ENCODE results near the gene STARD3. TPM values are rescaled to one million over a fixed set of nuclear protein-coding genes. Genes with fewer than 3 reads are reported as not detected.

The STARD3 gene
- polyA plus RNA-seq, 3 donors from 2014 or later: 45.1 to 88.6 (median 78.5) TPM

DNA sequence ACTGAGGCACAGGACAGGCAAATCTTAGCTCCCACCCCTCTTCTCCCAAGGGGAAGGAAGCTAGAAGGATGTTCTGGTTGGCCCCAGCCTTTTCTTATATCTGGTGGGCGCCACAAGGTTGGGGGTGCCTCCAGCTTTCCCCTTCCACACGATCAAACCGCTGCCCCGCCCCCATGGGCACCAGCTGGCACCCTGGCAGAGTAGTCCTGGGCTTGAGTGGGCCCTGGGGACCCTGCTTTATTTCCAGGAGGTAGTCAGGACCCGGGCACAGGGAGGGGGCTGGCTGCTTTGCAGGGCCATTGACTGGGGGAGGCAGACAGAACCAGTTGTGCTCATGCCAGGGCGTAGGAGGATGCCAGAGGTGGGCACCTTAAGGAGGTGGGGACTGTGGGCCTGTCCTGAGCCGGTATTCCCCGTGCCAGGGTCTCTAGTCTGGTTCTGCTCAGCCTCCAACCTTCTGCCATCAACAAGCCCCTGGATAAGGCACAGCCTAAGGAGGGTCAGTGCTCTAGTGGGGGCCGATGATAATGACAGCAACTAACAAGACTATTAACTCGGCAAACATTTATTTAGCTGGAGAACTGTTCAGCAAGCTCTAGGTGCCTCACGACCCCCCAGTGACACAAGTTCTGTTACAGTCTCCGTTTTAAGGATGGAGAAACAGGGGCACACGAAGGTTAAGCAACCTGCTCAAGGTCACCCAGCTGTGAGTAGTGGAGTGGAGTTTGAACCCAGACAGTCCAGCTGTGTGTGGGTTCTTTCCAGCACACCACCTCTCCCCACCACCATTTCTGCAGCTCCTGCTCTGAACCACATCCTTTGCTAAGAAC, 17.8 kb upstream of the STARD3 start:
- H3K27me3 Mint-ChIP-seq (ENCODE audit: low read depth in 3 of 3): peaks cover 9 to 18% (median 15%) of the 10 kb centered on the region in 3 donors
- DNase-seq: no peak
- H3K27ac Mint-ChIP-seq: no peak overlapping the region
- no peaks in the 10 kb centered on the region for H3K9me3 Mint-ChIP-seq
- H3K4me1 Mint-ChIP-seq: peaks cover 18 to 26% of the 10 kb centered on the region in 2 donors
- peak overlapping the region in 1 of 5 donors; percentile 56 for H3K4me3 Mint-ChIP-seq
- H3K36me3 Mint-ChIP-seq: no peaks in the 10 kb centered on the region

DNA sequence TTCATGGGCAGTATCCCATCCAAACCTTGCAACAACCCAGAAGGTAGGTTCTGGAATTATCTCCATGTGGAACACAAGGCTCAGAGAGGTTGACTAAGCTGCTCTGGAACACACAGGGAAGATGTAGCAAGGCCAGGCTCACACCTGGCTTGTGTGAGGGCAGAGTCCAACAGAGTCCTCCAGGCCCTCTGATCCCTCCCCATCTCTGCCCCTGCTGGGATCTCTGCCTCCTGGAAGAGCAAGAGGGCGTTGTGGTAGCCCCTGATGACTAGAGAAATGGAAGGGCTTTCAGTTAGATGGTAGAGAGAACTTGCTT, 17.2 kb upstream of the STARD3 start:
- Mint-ChIP-seq H3K9me3 (no peaks in the 10 kb centered on the region), H3K36me3 (no peaks in the 10 kb centered on the region), H3K4me3 (no peak overlapping the region), H3K27ac (no peak overlapping the region), H3K27me3 (ENCODE audit: low read depth in 3 of 3) (peaks cover 9 to 15% (median 15%) of the 10 kb centered on the region in 3 donors), H3K4me1 (peaks cover 18 to 26% of the 10 kb centered on the region in 2 donors)
- no peak for DNase-seq

DNA sequence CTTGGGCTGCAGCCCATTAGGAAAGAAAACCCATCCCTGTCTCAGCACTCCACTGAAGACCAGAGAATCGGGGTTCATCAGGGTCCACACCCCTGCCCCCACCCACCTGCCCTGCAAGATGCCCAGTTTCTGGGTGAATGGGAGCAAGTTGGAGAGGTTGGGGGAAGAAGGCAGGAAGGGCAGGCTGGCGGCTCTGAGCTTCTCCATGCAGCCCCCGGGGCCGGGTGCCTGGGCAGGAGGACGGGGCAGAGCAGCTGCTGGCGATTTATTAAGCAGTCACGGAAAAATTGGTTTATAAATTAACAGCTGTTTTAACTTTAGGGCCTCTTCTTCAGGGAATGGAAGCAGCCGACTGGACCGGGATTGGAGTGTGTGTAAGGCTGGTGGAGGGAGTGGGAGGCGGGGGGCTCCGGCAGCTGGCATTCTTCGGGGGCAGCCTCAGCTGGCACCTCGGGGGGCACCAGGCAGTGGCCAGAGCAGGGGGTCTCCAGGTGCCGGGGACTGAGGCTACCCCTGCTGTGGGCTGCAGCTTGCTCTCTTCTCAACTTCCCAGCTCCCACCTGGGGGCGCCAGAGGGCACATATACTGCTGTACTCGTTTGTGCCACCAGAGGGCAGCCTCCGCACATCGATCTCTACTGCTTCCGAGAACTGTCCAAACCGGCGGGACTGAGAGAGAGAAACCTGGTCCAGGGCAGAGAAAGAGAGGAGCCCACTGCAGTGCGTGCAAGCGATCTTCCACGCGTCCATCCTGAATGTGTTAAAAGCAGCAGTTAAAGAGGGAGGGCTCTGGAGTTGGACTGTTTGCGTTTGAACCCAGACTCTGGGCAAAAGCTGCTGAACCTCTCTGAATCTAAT, 15.2 kb upstream of the STARD3 start:
- H3K36me3 Mint-ChIP-seq: no peaks in the 10 kb centered on the region
- peak overlapping the region in 4 of 6 donors; percentile 10 to 83 (median 51) for H3K27ac Mint-ChIP-seq

DNA sequence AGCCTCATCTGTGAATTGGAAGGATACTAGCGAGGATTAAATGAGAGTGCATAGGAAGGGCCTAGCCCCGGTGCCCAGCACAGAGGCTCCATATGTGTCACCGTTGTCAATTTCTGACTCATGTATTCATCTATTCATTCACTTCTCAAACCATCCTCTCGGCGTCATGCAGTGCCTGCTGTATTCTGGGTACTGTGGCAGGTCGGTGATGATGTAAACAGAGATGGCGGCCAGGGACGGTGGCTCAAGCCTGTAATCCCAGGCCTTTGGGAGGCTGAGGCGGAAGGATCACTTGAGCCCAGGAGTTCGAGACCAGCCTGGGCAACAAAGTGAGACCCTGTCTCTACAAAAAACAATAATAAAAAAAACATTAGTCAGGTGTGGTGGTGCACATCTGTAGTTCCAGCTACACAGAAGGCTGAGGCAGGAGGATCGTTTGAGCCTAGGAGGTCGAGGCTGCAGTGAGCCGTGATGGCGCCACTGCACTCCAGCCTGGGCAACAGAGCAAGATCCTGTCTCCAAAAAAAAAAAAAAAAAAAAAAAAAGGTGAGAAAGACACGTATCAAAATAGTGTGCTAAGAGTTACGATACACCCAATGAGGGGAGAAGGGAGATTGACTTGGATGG, 14.5 kb upstream of the STARD3 start:
- H3K36me3 Mint-ChIP-seq: no peaks in the 10 kb centered on the region
- peaks cover 18 to 26% of the 10 kb centered on the region in 2 donors for H3K4me1 Mint-ChIP-seq
- no peaks in the 10 kb centered on the region for H3K9me3 Mint-ChIP-seq
- peak overlapping the region in 3 of 6 donors; percentile 10 to 83 (median 79) for H3K27ac Mint-ChIP-seq
- H3K4me3 Mint-ChIP-seq: peak overlapping the region in 4 of 5 donors; percentile 13 to 73 (median 64)
- peaks cover 8 to 12% (median 11%) of the 10 kb centered on the region in 3 donors for H3K27me3 Mint-ChIP-seq (ENCODE audit: low read depth in 3 of 3)
- no peak for DNase-seq

More for the DNA sequence above, 15.2 kb upstream of the STARD3 start:
- DNase-seq: peak; percentile 86 to 88 (median 87)
- Mint-ChIP-seq H3K4me3 (peak overlapping the region; percentile 13 to 73 (median 64)), H3K27me3 (ENCODE audit: low read depth in 3 of 3) (peaks cover 8 to 12% (median 11%) of the 10 kb centered on the region in 3 donors), H3K4me1 (peaks cover 20 to 26% of the 10 kb centered on the region in 2 donors), H3K9me3 (no peaks in the 10 kb centered on the region)

DNA sequence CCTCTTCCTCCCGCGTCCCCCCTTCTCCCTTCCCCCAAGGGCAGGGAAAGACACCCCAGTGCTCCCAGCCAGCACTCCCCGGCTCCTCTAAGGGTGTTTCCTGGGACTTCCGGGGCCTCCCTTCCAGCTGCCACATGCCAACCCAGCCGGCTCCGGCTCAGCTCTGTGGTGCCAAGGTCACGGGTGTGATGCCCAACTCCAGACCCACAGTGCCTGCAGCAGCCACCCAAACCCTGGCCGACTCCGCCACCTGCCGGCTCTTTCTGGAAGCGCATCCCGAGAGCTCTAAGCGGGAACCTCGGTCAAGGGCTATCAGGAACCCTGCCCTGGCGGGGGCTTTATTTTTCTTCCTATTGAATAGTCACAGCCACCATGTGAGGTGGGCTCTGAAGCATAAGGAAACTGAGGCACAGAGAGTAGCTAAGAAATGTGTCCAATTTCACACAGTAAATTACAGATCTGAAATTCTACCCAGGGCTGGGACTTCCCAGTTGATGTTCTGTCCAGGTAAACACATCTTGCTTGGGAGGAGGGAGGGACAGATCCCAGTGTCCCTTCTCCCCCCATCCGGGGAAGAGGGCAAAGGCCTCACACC, 13.5 kb upstream of the STARD3 start:
- DNase-seq: peak; percentile 76 to 83 (median 78)
- Mint-ChIP-seq H3K36me3 (no peaks in the 10 kb centered on the region), H3K27me3 (ENCODE audit: low read depth in 3 of 3) (peaks cover 9 to 18% (median 12%) of the 10 kb centered on the region in 3 donors), H3K9me3 (no peaks in the 10 kb centered on the region), H3K27ac (peak overlapping the region in 1 of 6 donors; percentile 86), H3K4me3 (peak overlapping the region in 2 of 5 donors; percentile 20 to 51), H3K4me1 (peaks cover 15 to 22% of the 10 kb centered on the region in 2 donors)

DNA sequence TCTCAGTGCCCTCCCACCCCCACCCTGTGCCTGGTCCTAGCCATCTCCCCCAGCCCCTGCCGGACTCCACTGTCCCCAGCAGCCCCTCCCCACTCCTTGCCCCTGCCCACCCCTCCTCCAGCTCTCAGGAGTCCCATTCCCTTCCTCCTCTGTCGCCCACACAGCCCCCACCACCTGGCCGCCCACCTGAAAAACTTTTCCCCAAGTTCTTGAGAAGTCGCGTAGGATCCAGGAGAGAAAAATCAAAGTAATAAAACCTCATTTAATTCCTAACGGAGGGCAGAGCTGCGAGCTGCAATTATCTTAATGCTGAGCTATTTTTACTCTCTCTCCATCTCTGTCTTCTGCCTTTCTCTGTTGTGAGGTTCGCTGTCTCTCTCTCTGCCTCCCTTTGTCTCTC, 12.6 kb upstream of the STARD3 start:
- H3K4me3 Mint-ChIP-seq: no peak overlapping the region
- H3K27ac Mint-ChIP-seq: peak overlapping the region in 1 of 6 donors; percentile 35
- no peak for DNase-seq
- no peaks in the 10 kb centered on the region for H3K9me3 Mint-ChIP-seq
- H3K36me3 Mint-ChIP-seq: no peaks in the 10 kb centered on the region
- peaks cover 7 to 16% (median 12%) of the 10 kb centered on the region in 3 donors for H3K27me3 Mint-ChIP-seq (ENCODE audit: low read depth in 3 of 3)
- peaks cover 13 to 20% of the 10 kb centered on the region in 2 donors for H3K4me1 Mint-ChIP-seq

DNA sequence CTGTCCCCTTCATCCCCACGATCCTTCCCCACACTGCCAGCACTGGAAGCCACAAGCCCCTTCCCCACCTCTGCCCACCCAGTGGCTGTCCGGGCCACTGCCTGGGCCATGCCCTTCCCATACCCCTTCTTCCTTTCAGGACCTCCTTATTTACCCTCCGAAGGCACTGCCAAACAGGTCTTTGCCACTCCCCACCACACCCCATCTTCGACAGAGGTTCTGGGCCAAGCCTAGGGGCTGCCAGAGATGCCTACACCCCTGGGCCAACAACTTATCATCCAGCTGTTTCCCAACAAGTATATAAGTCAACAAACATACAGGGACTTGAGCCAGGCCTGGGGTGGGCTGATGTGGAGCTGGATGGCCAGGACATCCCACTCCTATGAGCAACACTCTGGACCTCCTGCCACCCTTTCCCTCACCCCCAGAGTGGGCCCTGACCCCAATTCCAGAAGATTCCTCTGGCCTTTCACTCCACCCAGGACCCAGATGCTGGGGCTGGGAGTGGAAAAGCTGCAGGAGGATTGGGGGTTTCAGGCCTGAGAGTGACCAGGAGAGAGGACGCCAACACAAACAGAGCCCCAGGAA, 11.7 kb upstream of the STARD3 start:
- DNase-seq: no peak
- Mint-ChIP-seq H3K4me1 (peaks cover 13 to 20% of the 10 kb centered on the region in 2 donors), H3K27me3 (ENCODE audit: low read depth in 3 of 3) (peaks cover 7 to 16% (median 12%) of the 10 kb centered on the region in 3 donors), H3K36me3 (no peaks in the 10 kb centered on the region), H3K9me3 (no peaks in the 10 kb centered on the region), H3K4me3 (no peak overlapping the region), H3K27ac (no peak overlapping the region)

DNA sequence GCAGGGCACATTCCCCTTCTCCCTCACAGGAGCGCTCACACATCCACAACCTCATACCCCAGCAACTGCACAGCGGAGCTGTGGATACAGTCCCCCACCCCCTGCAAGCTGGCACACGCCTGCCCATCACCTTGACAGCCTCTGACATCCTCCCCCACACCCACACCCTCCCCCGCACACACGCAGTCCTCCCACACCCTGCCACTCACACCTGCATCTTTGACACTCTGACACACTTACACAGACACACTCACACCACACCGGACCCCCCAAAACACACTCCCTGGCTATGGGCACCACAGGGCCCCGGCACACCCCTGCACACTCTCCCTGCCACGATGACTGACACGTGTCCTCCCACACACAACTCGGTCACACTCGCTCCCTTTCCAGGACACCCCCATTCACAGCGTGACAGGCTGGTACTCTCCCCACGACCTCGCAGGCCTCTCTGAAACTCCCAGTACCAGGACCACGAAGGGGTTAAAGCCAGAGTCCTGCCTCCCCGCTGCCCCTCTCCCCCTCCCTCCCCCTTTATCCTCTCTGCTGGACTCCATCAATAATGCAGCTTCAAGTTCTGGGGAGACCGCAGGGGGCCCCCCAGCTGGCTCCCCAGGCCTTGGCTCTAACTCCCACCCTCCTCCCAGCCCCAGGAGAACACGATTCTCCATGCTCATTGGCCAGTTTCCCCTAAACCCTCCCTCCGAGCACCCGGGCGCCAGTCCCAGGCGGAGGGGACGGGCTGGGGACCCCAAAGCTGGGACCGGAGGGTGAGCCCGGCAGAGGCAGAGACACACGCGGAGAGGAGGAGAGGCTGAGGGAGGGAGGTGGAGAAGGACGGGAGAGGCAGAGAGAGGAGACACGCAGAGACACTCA, 10.5 kb upstream of the STARD3 start, which contains the start of gene PPP1R1B:
Gene PPP1R1B, plus strand, starts transcription at position 782 of the 876 bp plus-strand sequence. CDS start 441 bp downstream, outside the sequence.
- Mint-ChIP-seq H3K27me3 (ENCODE audit: low read depth in 3 of 3) (peaks cover 7 to 18% (median 12%) of the 10 kb centered on the region in 3 donors), H3K36me3 (peaks cover 0 to 3% (median 0%) of the 10 kb centered on the region in 3 donors), H3K4me3 (peak within 1 kb of the TSS in 2 of 5 donors; percentile 24 to 54), H3K27ac (no peak within 1 kb of the TSS), H3K9me3 (no peaks in the 10 kb centered on the region), H3K4me1 (peaks cover 13 to 20% of the 10 kb centered on the region in 2 donors)
- DNase-seq: no peak

DNA sequence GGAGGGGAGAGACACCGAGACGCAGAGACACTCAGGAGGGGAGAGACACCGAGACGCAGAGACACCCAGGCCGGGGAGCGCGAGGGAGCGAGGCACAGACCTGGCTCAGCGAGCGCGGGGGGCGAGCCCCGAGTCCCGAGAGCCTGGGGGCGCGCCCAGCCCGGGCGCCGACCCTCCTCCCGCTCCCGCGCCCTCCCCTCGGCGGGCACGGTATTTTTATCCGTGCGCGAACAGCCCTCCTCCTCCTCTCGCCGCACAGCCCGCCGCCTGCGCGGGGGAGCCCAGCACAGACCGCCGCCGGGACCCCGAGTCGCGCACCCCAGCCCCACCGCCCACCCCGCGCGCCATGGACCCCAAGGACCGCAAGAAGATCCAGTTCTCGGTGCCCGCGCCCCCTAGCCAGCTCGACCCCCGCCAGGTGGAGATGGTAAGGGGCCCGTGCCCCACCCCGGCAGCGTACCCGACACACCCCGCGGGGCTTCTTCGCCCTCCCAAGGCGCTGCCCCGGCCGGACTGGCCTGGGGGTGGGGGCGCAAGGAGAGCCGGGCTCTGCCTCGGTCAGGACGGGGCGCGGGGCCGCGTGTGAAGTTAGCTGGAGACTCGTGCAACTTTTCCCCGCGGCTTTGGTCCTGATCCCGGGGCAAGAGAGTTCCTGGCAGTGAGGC, 9.8 kb upstream of the STARD3 start:
- H3K27me3 Mint-ChIP-seq (ENCODE audit: low read depth in 3 of 3): peaks cover 10 to 14% (median 11%) of the 10 kb centered on the region in 3 donors
- H3K36me3 Mint-ChIP-seq: peaks cover 0 to 3% (median 0%) of the 10 kb centered on the region in 3 donors
- H3K4me3 Mint-ChIP-seq: no peak overlapping the region
- no peak overlapping the region for H3K27ac Mint-ChIP-seq
- H3K9me3 Mint-ChIP-seq: no peaks in the 10 kb centered on the region
- peaks cover 11 to 15% of the 10 kb centered on the region in 2 donors for H3K4me1 Mint-ChIP-seq
- no peak for DNase-seq

DNA sequence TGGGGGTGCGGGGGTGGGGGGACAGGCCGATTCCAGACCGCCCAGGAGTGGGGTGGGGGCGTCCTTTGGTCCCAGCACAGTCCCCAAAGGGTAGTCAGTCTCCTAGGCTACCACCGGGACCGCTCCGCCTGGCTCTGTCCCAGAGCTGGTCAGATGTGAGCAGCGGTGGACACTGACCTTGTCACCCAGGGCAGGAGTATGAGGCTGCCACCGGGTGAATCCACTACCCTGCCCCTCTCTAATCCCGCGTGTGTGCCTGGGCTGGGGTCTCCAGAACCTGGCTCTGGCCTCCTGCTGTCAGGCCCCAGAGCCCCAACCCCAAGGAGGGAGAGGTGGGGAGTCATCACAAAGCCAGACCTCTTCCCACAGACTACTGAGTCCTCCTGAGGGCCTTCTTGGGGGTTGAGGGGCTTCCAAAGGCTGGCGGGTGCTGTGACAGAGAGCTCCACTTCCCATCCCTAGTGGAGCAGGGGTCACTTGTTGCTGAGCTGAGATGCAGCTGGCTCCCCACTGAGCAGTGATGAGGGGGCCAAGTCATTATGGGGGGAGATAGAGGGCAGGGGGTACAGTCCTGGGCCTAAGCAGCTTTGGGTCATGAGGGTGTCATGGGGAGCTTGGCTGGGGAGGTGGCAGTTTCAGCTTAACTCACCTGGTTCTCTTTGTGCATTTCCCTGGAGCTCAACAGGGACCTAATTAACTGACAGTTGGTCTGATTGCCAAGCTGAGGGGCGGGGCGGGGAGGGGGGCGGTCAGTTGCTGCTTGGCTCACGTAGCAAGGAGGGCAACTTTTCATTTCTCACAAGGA, 9.0 kb upstream of the STARD3 start:
- Mint-ChIP-seq H3K27ac (no peak overlapping the region), H3K27me3 (ENCODE audit: low read depth in 3 of 3) (peaks cover 10 to 13% (median 11%) of the 10 kb centered on the region in 3 donors), H3K36me3 (peaks cover 0 to 3% (median 0%) of the 10 kb centered on the region in 3 donors), H3K9me3 (no peaks in the 10 kb centered on the region), H3K4me1 (peaks cover 8% of the 10 kb centered on the region in 2 donors), H3K4me3 (no peak overlapping the region)
- no peak for DNase-seq

Data from immature natural killer cell (primary cell).